Measurements from ENCODE around the gene SHROOM2. TPM values are rescaled to one million over a fixed set of nuclear protein-coding genes. Genes with fewer than 3 reads are reported as not detected.

SHROOM2 gene
- total and polyA plus RNA-seq, 9 of the 15 experiments (the other 6 are each of a cell fraction or from before 2014, with no cell fraction given) = not detected

- no peak overlapping the region for H3K4me3 ChIP-seq
- DNase-seq (ENCODE audit: extremely low read depth in 1 of 4, low spot score in 3 of 4) (no peak), FAIRE-seq (no peak), ATAC-seq (no peak)
- intact Hi-C loops (cut with micrococcal nuclease) (no loop called here), in situ Hi-C loops (cut with MboI) (loop anchor here (25.0 kb wide), 1 partner anchor 222 kb away; no protein-coding TSS in a partner anchor)
- no peaks in the 10 kb centered on the region for H3K79me2 ChIP-seq (ENCODE audit: control insufficient read depth, insufficient read depth, low read length)
- peaks cover 3 to 27% of the 10 kb centered on the region in 2 experiments; a peak in 4 of 5 replicates for H3K27me3 ChIP-seq (ENCODE audit: control insufficient read depth in 2 of 2, insufficient read depth in 2 of 2, low read length in 2 of 2)
- H3K9ac ChIP-seq (ENCODE audit: insufficient read depth in 1 of 2, low read depth in 2 of 2, low read length in 2 of 2) = no peak overlapping the region
- ChIA-PET POLR2A (interaction anchor here (0.6 kb wide), 1 partner anchor 11 kb away, joined by 3 read pairs; no protein-coding TSS in a partner anchor), CTCF (ENCODE audit: low intra/inter-chr PET ratio) (no interaction called here)
- no peaks in the 10 kb centered on the region for H4K20me1 ChIP-seq (replicated peaks; ENCODE audit: control insufficient read depth, insufficient read depth, low read length)
- no peak for TF ChIP-seq MEIS2 (IDR thresholded peaks at IDR 0.05; ENCODE audit: partially characterized antibody)
- TF ChIP-seq NBN (IDR thresholded peaks at IDR 0.05; ENCODE audit: low read depth) = no peak
- no peak for TF ChIP-seq HMGN3 (IDR thresholded peaks at IDR 0.05; ENCODE audit: borderline replicate concordance, extremely low read depth, insufficient read length, low read depth, low read length)
- TF ChIP-seq ETV5 (CRISPR knock-in tag; IDR thresholded peaks at IDR 0.05; ENCODE audit: low read depth) = no peak
- no peak for TF ChIP-seq MXI1 (IDR thresholded peaks at IDR 0.05; ENCODE audit: low read depth, low read length)
- no peak for TF ChIP-seq ZFP1 (CRISPR knock-in tag; IDR thresholded peaks at IDR 0.05)
- TF ChIP-seq ELF4 (CRISPR knock-in tag; IDR thresholded peaks at IDR 0.05) = no peak
- no peak for TF ChIP-seq THRAP3 (IDR thresholded peaks at IDR 0.05; ENCODE audit: borderline replicate concordance)
- no peak for TF ChIP-seq REST (IDR thresholded peaks at IDR 0.05; ENCODE audit: borderline replicate concordance)
- TF ChIP-seq REST (CRISPR knock-in tag; IDR thresholded peaks at IDR 0.05; ENCODE audit: low read depth) = no peak
- no peak overlapping the region for H3K27ac ChIP-seq (ENCODE audit: extremely low read depth, low read depth, low read length)
- H3K4me1 ChIP-seq (replicated peaks in 1 of 2; ENCODE audit: control insufficient read depth in 2 of 2, insufficient read depth in 2 of 2, low read length in 2 of 2) = peaks cover 0 to 10% of the 10 kb centered on the region in 2 experiments; a peak in 2 of 5 replicates
- no peaks in the 10 kb centered on the region for H3K36me3 ChIP-seq (ENCODE audit: control insufficient read depth, insufficient read depth, low read length)
- H3K9me1 ChIP-seq (ENCODE audit: control insufficient read depth, insufficient read depth, low read length) = no peaks in the 10 kb centered on the region
- no TSS peak for BruUV-seq (replicated peaks)
- H2AFZ ChIP-seq (ENCODE audit: low read depth, low read length) = no peak overlapping the region
- WGBS (ENCODE audit: insufficient coverage, low coverage, missing lambda C conversion rate) = 5% methylated on average over 10 of the region's 24 CpGs
- no peak overlapping the region for H3K4me2 ChIP-seq (ENCODE audit: insufficient read depth, low read length)
- no peaks in the 10 kb centered on the region for H3K9me3 ChIP-seq (replicated peaks; ENCODE audit: control insufficient read depth, insufficient read depth, low read depth, low read length)
These were observed 104.5 kb downstream of the SHROOM2 start for GRCh38 chrX:9890681-9891091.
